Measurements from ENCODE around the gene PVALB.

PVALB gene

GRCh38 chr22:36846271-36846670 is 29.4 kb upstream of the PVALB start:
- DNase-seq = no peak

GRCh38 chr22:36840106-36840505 is 23.3 kb upstream of the PVALB start:
- DNase-seq = no peak

- no peak for DNase-seq
These were observed 22.7 kb upstream of the PVALB start for GRCh38 chr22:36839356-36840073.

GRCh38 chr22:36838119-36839030 is 21.5 kb upstream of the PVALB start:
- no peak for DNase-seq

GRCh38 chr22:36835903-36836302 is 19.1 kb upstream of the PVALB start:
- no peak for DNase-seq

- no peak for DNase-seq
These were observed 16.2 kb upstream of the PVALB start for GRCh38 chr22:36833073-36833472.

GRCh38 chr22:36831717-36832116 is 14.9 kb upstream of the PVALB start:
- no peak for DNase-seq

GRCh38 chr22:36831206-36831605 is 14.4 kb upstream of the PVALB start:
- no peak for DNase-seq

GRCh38 chr22:36830601-36831000 is 13.8 kb upstream of the PVALB start:
- no peak for DNase-seq

GRCh38 chr22:36829370-36830002 is 12.7 kb upstream of the PVALB start:
- DNase-seq = no peak

- DNase-seq = no peak
These were observed 12.0 kb upstream of the PVALB start for GRCh38 chr22:36828815-36829214.

- no peak for DNase-seq
These were observed 9.4 kb upstream of the PVALB start for GRCh38 chr22:36826262-36826661.

- DNase-seq = no peak
These were observed 7.8 kb upstream of the PVALB start for GRCh38 chr22:36824655-36825054.

GRCh38 chr22:36823186-36823839 is 6.5 kb upstream of the PVALB start:
- no peak for DNase-seq

- DNase-seq = no peak
These were observed 5.7 kb upstream of the PVALB start for GRCh38 chr22:36822581-36822980.

- DNase-seq = no peak
These were observed 2.3 kb upstream of the PVALB start for GRCh38 chr22:36819112-36819511.

- no peak for DNase-seq
These were observed 1.3 kb upstream of the PVALB start for GRCh38 chr22:36818010-36818642.

GRCh38 chr22:36817525-36817848 is 652 bp upstream of the PVALB start:
- no peak for DNase-seq

GRCh38 chr22:36816339-36816635 is 548 bp downstream of the PVALB start:
- DNase-seq = no peak

GRCh38 chr22:36815558-36816338 is 1.1 kb downstream of the PVALB start:
- no peak for DNase-seq

- no peak for DNase-seq
These were observed 2.0 kb downstream of the PVALB start for GRCh38 chr22:36814801-36815200.
